ENCODE results near the gene MRPL43.

MRPL43 gene

GRCh38 chr10:100996678-100997359, 9.5 kb upstream of the MRPL43 start:
- Histone ChIP-seq H3K79me2 (ENCODE audit: insufficient read depth, low read length) (no peaks in the 10 kb centered on the region), H3K9ac (ENCODE audit: low read length) (peak overlapping the region; percentile 71), H3K9me3 (ENCODE audit: insufficient read depth, low read length) (no peaks in the 10 kb centered on the region), H3K4me3 (ENCODE audit: insufficient read depth, low read length, poor library complexity, severe bottlenecking) (peak overlapping the region; percentile 79), H3K4me2 (ENCODE audit: low read depth, low read length, poor library complexity, severe bottlenecking) (peak overlapping the region; percentile 86), H3K27ac (ENCODE audit: low read depth, low read length) (peak overlapping the region; percentile 75), H3K9me2 (replicated peaks; ENCODE audit: insufficient read depth, low read length) (no peaks in the 10 kb centered on the region), H3K27me3 (ENCODE audit: low read length) (no peaks in the 10 kb centered on the region), H2AFZ (ENCODE audit: low read depth, low read length, severe bottlenecking) (peak overlapping the region; percentile 87), H3F3A (ENCODE audit: insufficient read depth) (peaks cover 40% of the 10 kb centered on the region), H4K20me1 (ENCODE audit: low read depth, low read length) (no peaks in the 10 kb centered on the region), H3K36me3 (ENCODE audit: low read length) (no peaks in the 10 kb centered on the region)
- no peak for TF ChIP-seq CTCF (IDR thresholded peaks at IDR 0.05; ENCODE audit: insufficient read depth, low read length, poor library complexity, severe bottlenecking)
- no peak for TF ChIP-seq EZH2phosphoT487 (conservative IDR thresholded peaks at IDR 0.05; ENCODE audit: low read length)

GRCh38 chr10:100995181-100995580, 7.9 kb upstream of the MRPL43 start:
- no peak overlapping the region for H3K9ac ChIP-seq (ENCODE audit: low read length)
- no peaks in the 10 kb centered on the region for H4K20me1 ChIP-seq (ENCODE audit: low read depth, low read length)
- no peak overlapping the region for H2AFZ ChIP-seq (ENCODE audit: low read depth, low read length, severe bottlenecking)
- no peak overlapping the region for H3K27ac ChIP-seq (ENCODE audit: low read depth, low read length)
- H3F3A ChIP-seq (ENCODE audit: insufficient read depth) = peaks cover 40% of the 10 kb centered on the region
- no peaks in the 10 kb centered on the region for H3K9me2 ChIP-seq (replicated peaks; ENCODE audit: insufficient read depth, low read length)
- no peaks in the 10 kb centered on the region for H3K36me3 ChIP-seq (ENCODE audit: low read length)
- no peaks in the 10 kb centered on the region for H3K9me3 ChIP-seq (ENCODE audit: insufficient read depth, low read length)
- TF ChIP-seq EZH2phosphoT487 (conservative IDR thresholded peaks at IDR 0.05; ENCODE audit: low read length) = no peak
- TF ChIP-seq CTCF (IDR thresholded peaks at IDR 0.05; ENCODE audit: insufficient read depth, low read length, poor library complexity, severe bottlenecking) = no peak
- H3K4me3 ChIP-seq (ENCODE audit: insufficient read depth, low read length, poor library complexity, severe bottlenecking) = no peak overlapping the region
- H3K27me3 ChIP-seq (ENCODE audit: low read length) = no peaks in the 10 kb centered on the region
- H3K4me2 ChIP-seq (ENCODE audit: low read depth, low read length, poor library complexity, severe bottlenecking) = no peak overlapping the region
- H3K79me2 ChIP-seq (ENCODE audit: insufficient read depth, low read length) = peaks cover 4% of the 10 kb centered on the region

- Histone ChIP-seq H3K9me2 (replicated peaks; ENCODE audit: insufficient read depth, low read length) (no peaks in the 10 kb centered on the region), H3F3A (ENCODE audit: insufficient read depth) (peaks cover 40% of the 10 kb centered on the region), H4K20me1 (ENCODE audit: low read depth, low read length) (no peaks in the 10 kb centered on the region), H3K27ac (ENCODE audit: low read depth, low read length) (no peak overlapping the region), H2AFZ (ENCODE audit: low read depth, low read length, severe bottlenecking) (no peak overlapping the region), H3K9ac (ENCODE audit: low read length) (no peak overlapping the region), H3K36me3 (ENCODE audit: low read length) (no peaks in the 10 kb centered on the region), H3K27me3 (ENCODE audit: low read length) (no peaks in the 10 kb centered on the region), H3K79me2 (ENCODE audit: insufficient read depth, low read length) (peaks cover 15% of the 10 kb centered on the region), H3K4me2 (ENCODE audit: low read depth, low read length, poor library complexity, severe bottlenecking) (no peak overlapping the region), H3K4me3 (ENCODE audit: insufficient read depth, low read length, poor library complexity, severe bottlenecking) (no peak overlapping the region), H3K9me3 (ENCODE audit: insufficient read depth, low read length) (no peaks in the 10 kb centered on the region)
- TF ChIP-seq EZH2phosphoT487 (conservative IDR thresholded peaks at IDR 0.05; ENCODE audit: low read length) = no peak
- peak; percentile 16 for TF ChIP-seq CTCF (IDR thresholded peaks at IDR 0.05; ENCODE audit: insufficient read depth, low read length, poor library complexity, severe bottlenecking)
Observed at GRCh38 chr10:100993986-100994708, 6.8 kb upstream of the MRPL43 start.
